ENCODE measurements around the gene DENND1A.
"Not testable (repeated sequence)": the region's sequence is repeated elsewhere in the genome, so short reads cannot be mapped to it uniquely, and the experiment has no call there.

Gene DENND1A

DNA sequence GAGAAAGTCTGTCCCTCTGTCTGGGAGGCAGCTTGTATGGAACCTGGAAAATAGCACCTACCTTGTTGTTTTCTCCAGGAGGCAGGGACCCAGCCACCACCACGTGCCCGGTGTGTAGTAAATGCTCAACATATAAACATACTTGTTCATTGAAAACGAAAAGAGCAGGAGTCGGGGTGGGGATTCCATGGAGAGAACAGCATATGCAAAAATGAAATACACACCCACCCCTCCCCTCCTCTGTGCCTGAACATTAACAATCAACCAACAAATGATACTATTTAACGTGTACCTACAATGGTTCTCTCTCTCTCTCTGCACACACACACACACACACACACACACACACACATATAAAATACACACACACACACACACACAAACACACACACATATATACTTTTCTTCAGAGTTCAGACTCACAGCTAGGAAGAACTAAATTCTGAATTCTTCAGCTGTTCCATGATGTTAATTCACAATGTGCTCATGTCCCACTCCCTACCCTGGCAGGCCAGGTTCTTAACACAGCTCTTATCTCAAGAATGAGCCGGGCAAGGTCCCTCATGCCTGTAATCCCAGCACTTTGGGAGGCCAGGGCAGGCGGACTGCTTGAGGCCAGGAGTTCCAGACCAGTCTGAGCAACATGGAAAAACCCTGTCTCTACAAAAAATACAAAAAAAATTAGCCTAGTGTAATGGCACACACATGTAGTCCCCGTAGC lies 16.3 kb upstream of the DENND1A start:
- DNase-seq: no peak

DNA sequence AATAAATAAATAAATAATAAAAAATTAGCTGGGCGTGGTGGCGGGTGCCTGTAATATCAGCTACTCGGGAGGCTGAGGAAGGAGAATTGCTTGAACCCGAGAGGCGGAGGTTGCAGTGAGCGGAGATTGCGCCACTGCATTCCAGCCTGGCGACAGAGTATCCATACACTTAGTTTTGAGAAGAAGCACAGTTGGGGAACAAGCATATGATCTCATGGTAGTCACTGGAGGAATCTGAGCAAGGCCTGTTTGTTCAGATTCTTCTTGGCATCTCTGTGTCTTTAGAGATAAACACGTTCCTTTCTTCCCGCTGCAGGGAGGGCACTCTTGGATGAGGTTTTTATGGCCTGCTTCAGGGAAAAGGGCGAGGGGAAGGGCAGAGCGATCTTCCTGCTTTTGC lies 15.6 kb upstream of the DENND1A start:
- no peak for DNase-seq

- not testable (repeated sequence) for DNase-seq
Measured at GRCh38 chr9:123944464-123944863, 14.5 kb upstream of the DENND1A start.

DNA sequence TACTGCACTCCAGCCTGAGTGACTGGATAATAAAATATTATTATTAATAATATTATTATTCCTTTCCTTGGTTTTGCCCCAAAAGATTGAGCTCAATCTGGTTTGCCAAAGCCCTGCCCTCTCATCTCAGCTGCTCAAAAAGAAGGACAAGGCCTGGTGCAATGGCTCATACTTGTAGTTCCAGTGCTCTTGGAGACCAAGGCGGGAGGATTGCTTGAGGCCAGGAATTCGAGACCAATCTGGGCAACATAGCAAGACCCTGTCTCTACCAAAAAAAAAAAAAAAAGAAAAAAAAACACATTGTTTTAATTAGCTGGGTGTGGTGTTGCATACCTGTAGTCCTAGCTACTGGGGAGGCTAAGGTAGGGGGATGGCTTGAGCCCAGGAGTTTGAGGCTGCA lies 13.7 kb upstream of the DENND1A start:
- DNase-seq: no peak

DNA sequence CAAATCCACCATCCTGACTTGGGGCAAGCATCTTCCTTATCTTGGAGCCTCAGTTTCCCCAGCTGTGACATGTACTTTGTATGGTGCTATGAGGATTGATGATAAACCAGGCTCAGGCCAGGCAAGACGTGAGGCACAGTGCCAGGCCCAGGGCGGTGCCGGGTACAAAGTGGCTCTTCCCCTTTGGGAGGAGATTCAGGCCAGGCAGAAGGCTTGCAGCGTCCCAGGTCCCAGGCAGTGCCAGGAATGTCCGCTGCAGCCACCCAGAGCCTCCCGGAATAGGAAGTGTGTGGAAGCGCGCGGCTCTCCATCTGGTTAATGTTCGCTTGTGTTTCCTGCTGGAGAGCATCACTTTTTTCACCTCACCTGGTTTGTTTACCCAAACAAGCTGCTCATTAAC lies 12.6 kb upstream of the DENND1A start:
- DNase-seq: no peak

DNA sequence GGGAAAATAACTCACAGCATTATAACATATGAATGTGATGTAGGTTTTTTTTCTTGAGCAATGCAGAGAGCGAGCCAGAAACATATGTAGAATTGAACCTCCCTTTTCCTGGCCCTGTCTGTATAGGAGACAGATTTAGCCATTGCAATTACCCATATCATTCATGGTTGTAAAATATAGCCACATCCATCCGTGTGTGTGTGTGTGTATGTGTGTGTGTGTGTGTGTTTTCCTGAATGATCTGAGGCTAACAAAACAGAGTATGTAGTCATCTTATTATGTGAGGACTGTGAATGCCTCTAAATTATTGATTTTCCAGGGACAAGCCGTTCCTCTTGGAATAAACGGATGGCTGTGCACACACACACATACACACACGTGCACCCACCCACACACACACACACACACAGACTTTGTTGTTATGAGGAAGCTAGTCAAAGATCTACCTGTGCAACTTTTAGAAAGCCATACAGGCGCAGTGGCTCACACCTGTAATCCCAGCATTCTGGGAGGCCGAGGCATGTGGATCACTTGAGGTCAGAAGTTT lies 11.7 kb upstream of the DENND1A start:
- no peak for DNase-seq

GRCh38 chr9:123940721-123941523 lies 11.0 kb upstream of the DENND1A start:
- DNase-seq: no peak

GRCh38 chr9:123938401-123938800 lies 8.5 kb upstream of the DENND1A start:
- no peak for DNase-seq

DNA sequence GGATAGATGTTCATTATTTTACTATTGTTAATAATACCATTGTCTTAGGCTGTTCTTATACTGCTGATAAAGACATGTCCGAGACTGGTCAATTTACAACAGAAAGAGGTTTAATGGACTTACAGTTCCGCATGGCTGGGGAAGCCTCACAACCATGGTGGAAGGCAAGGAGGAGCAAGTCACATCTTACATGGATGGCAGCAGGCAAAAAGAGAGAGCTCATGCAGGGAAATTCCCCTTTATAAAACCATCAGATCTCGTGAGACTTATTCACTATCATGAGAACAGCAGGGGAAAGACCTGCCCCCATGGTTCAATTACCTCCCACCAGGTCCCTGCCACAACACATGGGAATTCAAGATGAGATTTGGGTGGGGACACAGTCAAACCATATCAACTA lies 6.6 kb upstream of the DENND1A start:
- not testable (repeated sequence) for DNase-seq

GRCh38 chr9:123933440-123934212 lies 3.7 kb upstream of the DENND1A start:
- DNase-seq: no peak

- DNase-seq: no peak
Measured at GRCh38 chr9:123929177-123929869, 603 bp downstream of the DENND1A start.

DNA sequence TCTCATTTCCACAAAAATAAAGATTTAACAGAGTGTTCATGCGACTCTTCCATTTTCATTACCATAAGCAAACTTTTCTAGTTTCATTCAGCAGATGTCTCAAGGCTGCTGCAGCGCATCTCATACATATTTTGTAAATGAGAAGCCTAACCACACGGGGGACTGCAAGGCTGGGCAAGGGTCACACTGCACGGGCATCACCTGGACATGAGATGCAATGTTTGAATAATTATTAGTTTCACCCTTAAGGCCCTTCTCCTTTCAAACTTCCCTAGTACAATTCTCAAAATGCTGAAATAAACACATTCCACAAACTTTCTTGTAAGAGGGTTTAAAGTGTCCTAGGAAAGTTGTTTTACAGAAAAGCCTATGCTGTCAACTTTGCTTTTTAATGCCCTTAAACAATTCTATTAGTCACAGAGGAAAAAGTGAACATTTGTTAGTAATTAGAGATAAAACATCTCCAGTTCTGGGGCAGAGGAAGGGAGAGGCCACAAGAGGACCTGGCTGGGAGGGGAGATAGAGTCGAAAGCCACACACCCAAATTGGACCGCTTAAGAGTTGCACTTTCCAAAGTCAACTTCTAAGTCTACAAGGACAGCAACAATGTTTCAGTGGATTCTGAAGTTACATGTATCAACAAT lies 1.3 kb downstream of the DENND1A start:
- no peak for DNase-seq

DNA sequence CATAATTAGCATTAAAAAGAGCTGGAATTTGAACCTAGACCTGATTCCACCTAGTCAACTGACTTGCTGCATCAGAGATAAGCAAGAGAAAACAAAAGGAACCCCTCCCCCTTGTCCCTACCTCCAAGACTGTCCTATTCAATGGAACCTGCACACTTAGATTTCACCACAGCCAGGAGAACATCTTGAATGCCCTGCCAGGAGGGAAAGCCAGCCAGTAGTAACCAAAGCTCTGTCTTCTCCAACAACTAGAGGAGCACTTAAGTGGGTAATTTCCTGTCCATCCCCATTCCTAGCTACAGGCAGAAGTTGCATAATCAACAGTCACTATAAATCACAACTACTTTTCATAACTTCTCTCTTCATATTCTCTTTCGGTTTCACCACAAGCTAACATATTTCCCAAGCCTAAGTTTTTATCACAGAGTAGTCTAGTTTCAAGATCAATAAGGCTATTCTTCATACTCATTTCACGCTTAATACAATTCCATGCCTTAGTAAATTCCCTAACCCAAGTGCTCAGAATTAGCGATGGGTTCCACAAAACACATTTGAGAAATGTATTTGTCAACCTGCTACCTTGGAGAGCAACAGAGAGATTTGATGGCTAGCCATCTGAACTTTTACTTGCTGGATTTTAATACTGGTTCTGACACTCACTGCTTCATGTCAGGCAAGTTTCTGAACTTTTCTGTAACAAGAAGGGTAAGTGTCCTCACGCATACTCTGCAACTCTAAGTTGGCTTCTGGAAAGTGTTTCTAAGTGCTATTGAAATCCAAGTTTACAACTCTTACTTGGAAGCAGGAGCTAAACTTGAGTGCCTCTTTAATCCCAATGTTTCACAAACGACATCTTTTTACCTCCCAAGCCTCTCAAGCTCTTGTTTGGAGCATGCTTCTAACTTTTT lies 2.0 kb downstream of the DENND1A start:
- no peak for DNase-seq

DNA sequence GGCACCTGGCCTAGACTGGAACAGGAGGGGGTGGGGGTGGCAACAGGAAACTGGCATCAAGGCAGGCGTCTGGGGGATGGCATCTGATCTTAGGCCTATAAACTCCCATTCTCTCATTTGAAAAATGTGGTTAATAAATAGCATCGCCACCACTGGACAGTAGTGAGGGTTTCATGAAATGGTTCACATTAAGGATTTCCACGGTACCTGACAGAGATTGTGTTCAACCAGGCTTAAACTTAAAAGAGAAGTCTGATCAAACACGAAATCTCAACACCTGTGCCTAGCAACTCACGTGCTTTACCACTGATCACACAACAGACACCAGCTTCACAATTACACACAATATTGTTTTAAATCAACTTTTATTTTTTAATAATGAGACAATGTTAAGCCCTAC lies 3.0 kb downstream of the DENND1A start:
- DNase-seq: no peak

DNA sequence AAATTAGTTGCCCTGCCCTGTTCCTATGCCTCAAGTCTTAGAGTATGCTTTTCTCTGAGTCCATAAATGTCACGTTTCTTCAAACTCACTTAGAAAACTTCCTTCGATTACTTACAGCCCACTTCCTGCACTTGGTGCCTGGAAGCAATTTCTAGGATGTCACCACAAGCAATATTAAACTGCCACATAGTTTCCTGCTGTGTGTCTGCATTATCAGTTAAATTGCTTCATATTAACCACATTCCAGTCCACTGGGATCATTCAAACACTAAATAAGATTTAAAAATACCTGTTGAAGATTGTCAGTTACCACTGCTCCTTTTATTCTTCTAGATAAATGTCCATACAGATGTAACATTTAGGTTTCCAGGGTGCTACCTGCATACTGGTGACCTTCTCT lies 4.1 kb downstream of the DENND1A start:
- no peak for DNase-seq

DNA sequence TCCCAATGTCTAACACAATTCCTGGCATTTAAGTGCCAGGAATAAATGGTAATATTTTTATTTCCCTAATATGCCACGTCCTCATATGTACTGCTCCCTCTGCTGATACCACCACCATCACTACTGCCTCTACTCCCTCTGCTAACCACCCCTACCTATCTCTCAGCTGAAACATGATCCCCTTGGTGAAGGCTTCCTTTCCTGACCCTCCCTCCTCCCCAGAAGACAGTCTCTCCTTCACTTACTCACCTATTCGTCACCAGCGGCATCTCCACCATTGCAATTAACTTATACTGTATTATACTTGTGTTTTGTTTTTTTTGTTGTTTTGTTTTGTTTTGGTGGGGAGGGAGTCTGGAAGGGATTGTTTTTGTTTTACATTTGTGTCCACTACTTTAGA lies 4.8 kb downstream of the DENND1A start:
- DNase-seq: no peak

- no peak for DNase-seq
Measured at GRCh38 chr9:123924727-123925126, 5.2 kb downstream of the DENND1A start.

GRCh38 chr9:123923884-123924283 lies 6.0 kb downstream of the DENND1A start:
- no peak for DNase-seq

DNA sequence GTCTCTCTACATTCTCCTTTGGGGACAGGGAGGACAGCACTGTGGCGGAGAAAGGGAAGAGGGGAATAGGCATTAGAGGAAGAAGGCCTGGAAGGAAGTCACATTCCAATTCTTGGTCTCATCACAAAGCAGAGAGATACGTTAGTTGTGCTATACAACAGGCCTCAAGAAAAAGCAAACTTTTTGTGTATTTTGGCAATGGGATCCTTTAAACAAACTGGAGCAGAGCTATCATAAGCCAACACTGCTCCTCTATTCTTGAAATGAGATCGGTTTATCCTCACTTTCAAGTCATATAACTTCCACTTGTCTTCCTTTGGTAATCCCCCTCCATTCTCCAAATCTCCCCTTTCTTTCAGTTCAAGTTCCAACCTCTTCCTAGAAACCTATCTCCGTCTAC lies 6.5 kb downstream of the DENND1A start:
- DNase-seq: no peak

GRCh38 chr9:123922911-123923310 lies 7.0 kb downstream of the DENND1A start:
- no peak for DNase-seq

DNA sequence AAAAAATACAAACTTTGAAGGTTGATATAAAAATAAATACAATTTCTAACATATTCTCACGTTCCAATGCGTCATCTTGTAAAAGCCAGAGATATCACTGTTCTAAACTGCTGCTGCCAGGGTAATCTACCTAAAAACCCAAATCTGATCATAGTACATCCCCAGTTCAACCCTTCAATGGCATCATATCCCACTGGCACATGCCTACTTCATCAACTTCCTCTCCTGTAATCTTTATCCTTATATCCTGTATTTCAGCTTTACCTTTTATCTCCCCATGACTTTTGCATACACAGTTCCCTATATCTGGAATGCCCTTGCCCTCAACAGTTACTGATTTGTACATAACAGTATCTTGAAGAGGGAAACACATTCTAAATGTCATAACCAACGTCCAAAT lies 7.5 kb downstream of the DENND1A start:
- no peak for DNase-seq
